ENCODE measurements around the gene ACSL5.

DNA sequence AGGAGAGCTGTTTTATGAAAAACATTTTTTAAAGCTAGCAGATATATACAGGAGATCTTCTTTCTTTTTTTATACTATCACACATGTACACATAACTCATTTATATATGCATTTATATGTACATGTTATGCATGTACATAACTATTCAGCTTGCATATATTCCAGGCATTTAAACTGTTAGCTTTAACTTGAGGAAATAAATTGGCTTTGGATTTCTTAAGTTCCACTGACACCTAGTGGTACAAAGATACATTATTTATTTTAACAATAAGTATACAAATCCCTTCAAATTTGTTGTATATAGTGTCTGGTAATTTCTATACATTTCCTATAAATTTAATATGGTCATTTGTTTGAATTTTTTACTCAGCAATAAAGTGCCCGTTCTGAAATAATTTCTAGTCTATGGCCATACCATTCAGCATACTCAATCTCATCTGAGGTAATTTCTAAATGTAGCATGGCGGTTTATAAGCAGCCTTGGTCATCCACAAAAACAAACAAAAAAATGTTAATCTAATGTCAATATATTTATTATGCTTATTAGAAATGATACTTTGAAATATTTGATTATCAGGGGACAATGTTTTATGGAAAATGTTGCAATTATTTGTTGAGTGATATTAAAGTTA lies 61.2 kb downstream of the ACSL5 start:
- TF ChIP-seq, protein P1, sequence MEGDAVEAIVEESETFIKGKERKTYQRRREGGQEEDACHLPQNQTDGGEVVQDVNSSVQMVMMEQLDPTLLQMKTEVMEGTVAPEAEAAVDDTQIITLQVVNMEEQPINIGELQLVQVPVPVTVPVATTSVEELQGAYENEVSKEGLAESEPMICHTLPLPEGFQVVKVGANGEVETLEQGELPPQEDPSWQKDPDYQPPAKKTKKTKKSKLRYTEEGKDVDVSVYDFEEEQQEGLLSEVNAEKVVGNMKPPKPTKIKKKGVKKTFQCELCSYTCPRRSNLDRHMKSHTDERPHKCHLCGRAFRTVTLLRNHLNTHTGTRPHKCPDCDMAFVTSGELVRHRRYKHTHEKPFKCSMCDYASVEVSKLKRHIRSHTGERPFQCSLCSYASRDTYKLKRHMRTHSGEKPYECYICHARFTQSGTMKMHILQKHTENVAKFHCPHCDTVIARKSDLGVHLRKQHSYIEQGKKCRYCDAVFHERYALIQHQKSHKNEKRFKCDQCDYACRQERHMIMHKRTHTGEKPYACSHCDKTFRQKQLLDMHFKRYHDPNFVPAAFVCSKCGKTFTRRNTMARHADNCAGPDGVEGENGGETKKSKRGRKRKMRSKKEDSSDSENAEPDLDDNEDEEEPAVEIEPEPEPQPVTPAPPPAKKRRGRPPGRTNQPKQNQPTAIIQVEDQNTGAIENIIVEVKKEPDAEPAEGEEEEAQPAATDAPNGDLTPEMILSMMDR (conservative IDR thresholded peaks at IDR 0.05; ENCODE audit: low read depth, low read length), result peak; percentile 68
- no peak for TF ChIP-seq EZH2phosphoT487 (IDR thresholded peaks at IDR 0.05; ENCODE audit: borderline replicate concordance, low read length)

All from PC-3 (cell line).